Rectal smooth muscle tissue (tissue), 1 donor: ENCODE data around the gene MPDU1.

Experiments
- H3K27ac ChIP-seq: one replicate; pipeline ENCODE4 v1.7.0; 2013; ENCODE audit warnings: low read depth, low read length, inconsistent platforms
- H3K27me3 ChIP-seq: one replicate; pipeline ENCODE4 v1.7.0; 2013; ENCODE audit warnings: low read length; ENCODE audit not compliant: control insufficient read depth, insufficient read depth
- H3K36me3 ChIP-seq: one replicate; pipeline ENCODE4 v1.7.0; 2013; ENCODE audit warnings: low read length; ENCODE audit not compliant: control insufficient read depth, insufficient read depth
- H3K4me1 ChIP-seq: one replicate; pipeline ENCODE4 v1.7.0; 2013; ENCODE audit warnings: low read length; ENCODE audit not compliant: control insufficient read depth, insufficient read depth
- H3K4me3 ChIP-seq: one replicate; pipeline ENCODE4 v1.7.0; 2013; ENCODE audit warnings: low read length
- H3K9ac ChIP-seq: one replicate; pipeline ENCODE4 v1.7.0; 2013; ENCODE audit warnings: low read length

Gene MPDU1

DNA sequence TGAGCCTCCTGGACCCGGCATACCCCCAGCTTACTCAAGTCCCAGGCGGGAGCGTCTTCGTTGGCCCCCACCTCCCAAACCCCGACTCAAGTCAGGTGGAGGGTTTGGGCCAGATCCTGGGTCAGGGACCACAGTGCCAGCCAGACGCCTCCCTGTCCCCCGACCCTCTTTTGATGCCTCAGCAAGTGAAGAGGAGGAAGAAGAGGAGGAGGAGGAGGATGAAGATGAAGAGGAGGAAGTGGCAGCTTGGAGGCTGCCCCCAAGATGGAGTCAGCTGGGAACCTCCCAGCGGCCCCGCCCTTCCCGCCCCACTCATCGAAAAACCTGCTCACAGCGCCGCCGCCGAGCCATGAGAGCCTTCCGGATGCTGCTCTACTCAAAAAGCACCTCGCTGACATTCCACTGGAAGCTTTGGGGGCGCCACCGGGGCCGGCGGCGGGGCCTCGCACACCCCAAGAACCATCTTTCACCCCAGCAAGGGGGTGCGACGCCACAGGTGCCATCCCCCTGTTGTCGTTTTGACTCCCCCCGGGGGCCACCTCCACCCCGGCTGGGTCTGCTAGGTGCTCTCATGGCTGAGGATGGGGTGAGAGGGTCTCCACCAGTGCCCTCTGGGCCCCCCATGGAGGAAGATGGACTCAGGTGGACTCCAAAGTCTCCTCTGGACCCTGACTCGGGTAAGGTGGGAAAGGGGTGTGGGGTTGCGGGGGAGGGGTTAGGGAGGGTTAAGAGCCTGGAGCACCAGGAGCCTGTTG, 20.4 kb upstream of the MPDU1 start:
- Histone ChIP-seq H3K36me3 (peaks cover 21% of the 10 kb centered on the region), H3K27me3 (no peaks in the 10 kb centered on the region), H3K4me3 (no peak overlapping the region), H3K27ac (no peak overlapping the region), H3K9ac (no peak overlapping the region), H3K4me1 (peaks cover 34% of the 10 kb centered on the region)

DNA sequence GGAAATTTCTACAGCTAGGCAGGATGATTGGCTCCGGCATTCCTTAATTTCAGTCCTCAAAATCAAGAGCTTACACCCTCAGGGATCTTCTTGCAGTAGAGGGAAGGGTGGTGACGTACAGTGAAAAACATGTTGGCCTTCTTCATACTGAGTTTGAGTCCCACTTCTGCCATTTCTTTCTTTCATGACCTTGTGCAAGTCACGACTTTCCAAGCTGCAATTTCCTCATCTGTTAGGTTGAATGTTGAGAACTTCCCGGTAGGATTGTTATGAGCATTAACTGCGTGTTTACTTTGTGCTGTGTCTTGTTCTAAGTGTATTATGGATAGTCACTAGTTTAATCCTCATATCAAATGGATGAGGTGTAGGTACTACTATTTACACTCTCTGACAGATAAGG, 14.1 kb upstream of the MPDU1 start:
- Histone ChIP-seq H3K4me1 (peaks cover 1% of the 10 kb centered on the region), H3K4me3 (no peak overlapping the region), H3K27me3 (no peaks in the 10 kb centered on the region), H3K9ac (no peak overlapping the region), H3K36me3 (peaks cover 35% of the 10 kb centered on the region), H3K27ac (no peak overlapping the region)

DNA sequence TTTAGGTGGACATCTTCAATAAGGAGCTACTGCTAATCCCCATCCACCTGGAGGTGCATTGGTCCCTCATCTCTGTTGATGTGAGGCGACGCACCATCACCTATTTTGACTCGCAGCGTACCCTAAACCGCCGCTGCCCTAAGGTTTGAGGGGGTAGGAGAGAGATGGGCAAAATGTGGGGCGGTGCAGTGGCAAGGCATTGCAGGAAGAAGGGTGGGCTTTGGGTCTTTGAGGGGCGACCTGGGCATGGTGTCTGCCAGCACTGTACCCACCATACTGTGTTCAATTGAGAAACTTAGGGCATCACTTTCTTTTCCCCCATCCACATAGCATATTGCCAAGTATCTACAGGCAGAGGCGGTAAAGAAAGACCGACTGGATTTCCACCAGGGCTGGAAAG, 13.3 kb upstream of the MPDU1 start:
- Histone ChIP-seq H3K27ac (no peak overlapping the region), H3K4me1 (peaks cover 3% of the 10 kb centered on the region), H3K36me3 (peaks cover 35% of the 10 kb centered on the region), H3K4me3 (no peak overlapping the region), H3K9ac (no peak overlapping the region), H3K27me3 (no peaks in the 10 kb centered on the region)

DNA sequence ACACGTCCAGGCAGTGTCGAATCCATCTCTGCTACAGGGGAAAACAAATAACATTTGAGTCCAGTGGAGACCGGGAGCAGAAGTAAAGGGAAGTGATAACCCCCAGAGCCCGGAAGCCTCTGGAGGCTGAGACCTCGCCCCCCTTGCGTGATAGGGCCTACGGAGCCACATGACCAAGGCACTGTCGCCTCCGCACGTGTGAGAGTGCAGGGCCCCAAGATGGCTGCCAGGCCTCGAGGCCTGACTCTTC, 11.4 kb upstream of the MPDU1 start:
- no peaks in the 10 kb centered on the region for H3K27me3 ChIP-seq
- H3K4me3 ChIP-seq: peak overlapping the region; percentile 77
- H3K9ac ChIP-seq: peak overlapping the region; percentile 67
- H3K27ac ChIP-seq: peak overlapping the region; percentile 77
- H3K36me3 ChIP-seq: peaks cover 48% of the 10 kb centered on the region
- H3K4me1 ChIP-seq: peaks cover 3% of the 10 kb centered on the region

DNA sequence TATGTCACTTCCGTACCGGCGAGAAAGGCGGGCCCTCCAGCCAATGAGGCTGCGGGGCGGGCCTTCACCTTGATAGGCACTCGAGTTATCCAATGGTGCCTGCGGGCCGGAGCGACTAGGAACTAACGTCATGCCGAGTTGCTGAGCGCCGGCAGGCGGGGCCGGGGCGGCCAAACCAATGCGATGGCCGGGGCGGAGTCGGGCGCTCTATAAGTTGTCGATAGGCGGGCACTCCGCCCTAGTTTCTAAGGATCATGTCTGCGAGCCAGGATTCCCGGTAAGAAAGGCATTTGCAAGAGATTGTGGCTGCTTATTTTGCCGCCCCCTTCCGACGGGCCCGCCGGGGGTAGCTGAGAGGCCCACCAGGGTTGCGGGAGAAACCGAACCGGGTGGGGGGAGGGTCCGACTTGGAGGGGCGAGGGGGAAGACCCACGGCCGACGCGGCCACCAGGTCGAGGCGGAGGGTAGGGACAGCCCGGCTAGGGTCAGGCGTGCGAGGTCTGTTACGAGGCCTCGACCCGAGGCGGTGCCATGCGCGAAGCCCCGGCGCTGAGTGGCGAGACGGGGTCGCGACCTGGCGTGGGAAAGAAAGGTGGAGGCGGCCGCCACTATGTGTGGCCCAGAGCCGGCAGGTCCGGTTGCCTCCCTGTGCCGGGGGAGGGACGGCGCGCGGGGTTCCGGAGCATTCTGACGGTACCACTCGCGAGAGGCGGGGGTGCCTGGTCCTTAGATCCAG, 10.9 kb upstream of the MPDU1 start:
- Histone ChIP-seq H3K4me3 (peak overlapping the region; percentile 98), H3K27me3 (no peaks in the 10 kb centered on the region), H3K36me3 (peaks cover 50% of the 10 kb centered on the region), H3K9ac (peak overlapping the region; percentile 95), H3K4me1 (peaks cover 3% of the 10 kb centered on the region), H3K27ac (peak overlapping the region; percentile 98)

DNA sequence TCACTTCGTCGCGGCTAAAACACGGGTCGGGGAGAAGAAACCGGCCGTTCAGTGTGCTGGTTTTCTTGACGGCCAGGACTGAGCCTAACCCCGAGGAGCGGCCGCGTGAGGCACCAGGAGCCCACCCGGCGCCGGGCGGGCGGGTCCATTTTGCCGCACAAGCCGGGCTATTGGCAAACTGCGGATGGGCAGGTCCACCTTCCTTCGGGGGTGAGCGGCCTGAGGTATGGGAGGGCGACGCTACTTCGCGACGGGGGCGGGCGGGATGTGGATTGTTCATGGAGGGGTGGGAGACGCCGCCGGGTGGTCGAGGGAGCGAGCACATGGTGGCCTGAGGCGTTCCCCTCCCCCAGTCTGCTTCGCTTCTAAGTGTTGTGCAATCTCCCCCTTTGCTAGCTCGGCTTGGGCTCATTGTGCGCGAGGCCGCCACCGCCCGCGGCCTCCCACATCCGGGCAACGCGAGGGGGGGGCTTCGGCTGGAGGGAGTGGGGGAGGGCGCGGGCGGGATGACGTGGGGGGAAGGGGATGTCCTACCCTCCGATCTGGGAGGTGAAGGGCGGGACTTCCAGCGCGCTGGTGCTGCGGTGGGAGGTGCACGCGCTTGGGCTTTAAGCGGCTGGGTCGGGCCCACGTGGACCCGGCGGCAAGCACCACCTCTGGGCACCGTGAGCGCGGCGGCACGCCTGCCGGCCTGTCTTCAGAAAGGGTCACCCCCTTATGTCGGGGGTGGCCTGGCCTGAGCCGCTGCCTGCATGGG, 10.2 kb upstream of the MPDU1 start:
- Histone ChIP-seq H3K4me1 (peaks cover 3% of the 10 kb centered on the region), H3K27ac (peak overlapping the region; percentile 98), H3K36me3 (peaks cover 58% of the 10 kb centered on the region), H3K27me3 (no peaks in the 10 kb centered on the region), H3K4me3 (peak overlapping the region; percentile 98), H3K9ac (peak overlapping the region; percentile 95)

DNA sequence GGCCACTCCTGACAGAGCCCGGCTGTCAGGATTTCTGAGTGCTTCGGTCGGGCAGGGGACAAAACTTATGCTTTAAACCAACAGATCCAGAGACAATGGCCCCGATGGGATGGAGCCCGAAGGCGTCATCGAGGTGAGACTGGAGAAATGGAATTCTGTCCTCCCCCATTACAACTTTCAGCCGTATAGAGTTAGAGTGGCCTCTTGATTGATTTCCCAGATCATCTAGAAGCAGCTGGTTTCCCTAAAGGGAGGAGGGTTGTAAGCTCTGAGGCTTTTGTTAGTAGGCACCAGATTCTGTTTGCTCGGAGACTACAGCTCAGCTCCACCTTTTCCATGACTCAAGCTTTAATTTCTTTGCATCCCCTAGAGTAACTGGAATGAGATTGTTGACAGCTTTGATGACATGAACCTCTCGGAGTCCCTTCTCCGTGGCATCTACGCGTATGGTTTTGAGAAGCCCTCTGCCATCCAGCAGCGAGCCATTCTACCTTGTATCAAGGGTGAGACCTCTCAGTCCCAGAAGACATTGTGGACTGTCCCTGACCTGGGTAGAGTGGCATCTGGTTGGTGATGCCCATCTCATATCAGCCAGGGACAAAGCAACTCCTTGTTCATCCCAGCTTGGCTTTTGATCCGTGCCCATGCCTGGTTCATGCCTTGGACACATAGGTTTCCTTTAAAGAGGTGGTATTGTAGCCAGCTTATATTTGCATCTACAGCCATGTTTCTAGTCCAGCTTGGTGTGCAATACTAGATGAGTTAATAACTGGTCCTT, 9.3 kb upstream of the MPDU1 start:
- H3K9ac ChIP-seq: no peak overlapping the region
- peak overlapping the region; percentile 98 for H3K4me3 ChIP-seq
- peak overlapping the region; percentile 98 for H3K27ac ChIP-seq
- peaks cover 63% of the 10 kb centered on the region for H3K36me3 ChIP-seq
- H3K4me1 ChIP-seq: peaks cover 3% of the 10 kb centered on the region
- H3K27me3 ChIP-seq: no peaks in the 10 kb centered on the region

DNA sequence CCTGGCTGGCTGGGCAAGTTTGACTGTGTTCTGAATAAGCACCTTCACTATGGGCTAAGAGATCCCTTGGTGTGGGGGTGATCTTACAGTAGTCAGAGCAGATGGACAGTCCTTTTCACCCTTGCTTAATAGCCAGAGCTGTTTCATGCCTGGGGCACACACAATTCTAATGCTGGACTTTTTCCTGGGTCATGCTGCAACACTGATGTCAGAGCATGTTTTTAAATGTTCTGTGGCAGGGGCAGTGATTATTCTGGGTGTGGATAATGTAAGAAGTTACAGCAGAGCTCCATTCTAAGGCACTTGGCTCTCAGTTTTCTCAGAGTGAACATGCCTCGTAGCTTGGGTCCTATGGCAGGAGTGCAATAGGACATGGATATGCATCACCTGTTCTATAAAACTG, 8.2 kb upstream of the MPDU1 start:
- H3K27me3 ChIP-seq: no peaks in the 10 kb centered on the region
- no peak overlapping the region for H3K9ac ChIP-seq
- H3K36me3 ChIP-seq: peaks cover 53% of the 10 kb centered on the region
- no peak overlapping the region for H3K4me3 ChIP-seq
- H3K27ac ChIP-seq: no peak overlapping the region
- peaks cover 3% of the 10 kb centered on the region for H3K4me1 ChIP-seq

DNA sequence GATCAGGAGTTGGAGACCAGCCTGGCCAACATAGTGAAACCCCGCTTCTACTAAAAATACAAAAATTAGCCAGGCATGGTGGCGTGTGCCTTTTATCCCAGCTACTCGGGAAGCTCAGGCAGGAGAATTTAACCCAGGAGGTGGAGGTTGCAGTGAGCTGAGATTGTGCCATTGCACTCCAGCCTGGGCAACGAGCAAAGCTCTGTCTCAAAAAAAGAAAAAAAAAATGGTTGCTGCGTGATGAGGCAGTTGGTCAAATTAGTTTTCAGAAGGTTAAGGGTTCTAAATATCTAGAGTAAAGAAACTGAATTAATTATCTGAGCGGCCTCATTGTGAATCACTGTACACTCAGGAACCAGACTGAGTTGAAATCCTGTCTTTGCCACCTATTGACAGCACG, 7.7 kb upstream of the MPDU1 start:
- H3K27me3 ChIP-seq: no peaks in the 10 kb centered on the region
- no peak overlapping the region for H3K9ac ChIP-seq
- no peak overlapping the region for H3K27ac ChIP-seq
- H3K4me1 ChIP-seq: peaks cover 3% of the 10 kb centered on the region
- peaks cover 52% of the 10 kb centered on the region for H3K36me3 ChIP-seq
- H3K4me3 ChIP-seq: no peak overlapping the region

DNA sequence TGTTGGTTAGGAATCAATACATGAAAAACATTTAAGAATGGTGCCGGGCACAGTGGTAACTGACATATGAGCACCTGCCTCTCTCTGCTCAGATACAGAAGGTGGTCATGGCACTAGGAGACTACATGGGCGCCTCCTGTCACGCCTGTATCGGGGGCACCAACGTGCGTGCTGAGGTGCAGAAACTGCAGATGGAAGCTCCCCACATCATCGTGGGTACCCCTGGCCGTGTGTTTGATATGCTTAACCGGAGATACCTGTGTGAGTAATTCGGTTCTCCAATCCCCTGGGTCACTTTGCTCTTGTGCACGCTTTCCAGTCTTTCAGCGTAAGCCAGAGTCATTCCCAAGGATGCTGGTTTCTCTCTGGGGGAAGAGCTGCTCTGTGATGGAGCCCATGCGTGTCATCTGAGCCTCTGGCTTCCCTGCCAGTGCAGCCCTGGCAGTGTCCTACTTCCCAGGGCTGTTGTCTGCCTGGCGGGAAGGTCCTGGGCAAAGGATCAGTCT, 7.2 kb upstream of the MPDU1 start:
- H3K36me3 ChIP-seq: peaks cover 55% of the 10 kb centered on the region
- H3K9ac ChIP-seq: no peak overlapping the region
- H3K27ac ChIP-seq: no peak overlapping the region
- H3K4me1 ChIP-seq: peaks cover 5% of the 10 kb centered on the region
- no peak overlapping the region for H3K4me3 ChIP-seq
- H3K27me3 ChIP-seq: no peaks in the 10 kb centered on the region

DNA sequence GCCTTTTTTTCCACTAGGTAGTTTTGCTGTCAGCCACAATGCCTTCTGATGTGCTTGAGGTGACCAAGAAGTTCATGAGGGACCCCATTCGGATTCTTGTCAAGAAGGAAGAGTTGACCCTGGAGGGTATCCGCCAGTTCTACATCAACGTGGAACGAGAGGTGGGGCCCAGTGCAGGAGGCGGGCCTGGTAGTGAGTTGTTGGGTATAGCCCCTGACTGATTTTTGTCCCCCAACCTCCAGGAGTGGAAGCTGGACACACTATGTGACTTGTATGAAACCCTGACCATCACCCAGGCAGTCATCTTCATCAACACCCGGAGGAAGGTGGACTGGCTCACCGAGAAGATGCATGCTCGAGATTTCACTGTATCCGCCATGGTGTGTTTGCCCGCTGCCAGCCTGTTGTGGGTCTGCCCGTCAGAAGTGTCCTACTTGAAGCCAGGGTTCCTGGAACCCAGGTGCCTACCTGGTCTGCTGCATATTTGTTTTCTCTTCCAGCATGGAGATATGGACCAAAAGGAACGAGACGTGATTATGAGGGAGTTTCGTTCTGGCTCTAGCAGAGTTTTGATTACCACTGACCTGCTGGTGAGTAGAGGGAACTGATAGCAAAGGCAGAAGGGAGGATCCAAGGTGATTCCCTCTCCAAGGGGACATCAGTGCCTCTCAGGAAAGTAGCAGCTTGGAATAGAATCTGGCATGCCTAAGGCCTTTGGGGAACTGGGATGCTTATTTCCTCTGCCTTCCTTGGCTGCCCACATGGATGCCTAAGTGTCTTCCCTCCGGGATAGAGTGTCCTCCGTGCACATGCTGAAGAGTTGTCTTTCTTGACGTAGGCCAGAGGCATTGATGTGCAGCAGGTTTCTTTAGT, 6.1 kb upstream of the MPDU1 start:
- H3K9ac ChIP-seq: no peak overlapping the region
- H3K27me3 ChIP-seq: no peaks in the 10 kb centered on the region
- peaks cover 10% of the 10 kb centered on the region for H3K4me1 ChIP-seq
- H3K4me3 ChIP-seq: no peak overlapping the region
- peaks cover 55% of the 10 kb centered on the region for H3K36me3 ChIP-seq
- H3K27ac ChIP-seq: no peak overlapping the region
